Kidney capillary endothelial cell (primary cell): ENCODE results near the gene SERPINA1.

Source experiments
- DNase-seq: peaks from one replicate; pipeline ENCODE4 v3.0.0-alpha.2; 2018; ENCODE audit warnings: low spot score

Gene SERPINA1

DNA sequence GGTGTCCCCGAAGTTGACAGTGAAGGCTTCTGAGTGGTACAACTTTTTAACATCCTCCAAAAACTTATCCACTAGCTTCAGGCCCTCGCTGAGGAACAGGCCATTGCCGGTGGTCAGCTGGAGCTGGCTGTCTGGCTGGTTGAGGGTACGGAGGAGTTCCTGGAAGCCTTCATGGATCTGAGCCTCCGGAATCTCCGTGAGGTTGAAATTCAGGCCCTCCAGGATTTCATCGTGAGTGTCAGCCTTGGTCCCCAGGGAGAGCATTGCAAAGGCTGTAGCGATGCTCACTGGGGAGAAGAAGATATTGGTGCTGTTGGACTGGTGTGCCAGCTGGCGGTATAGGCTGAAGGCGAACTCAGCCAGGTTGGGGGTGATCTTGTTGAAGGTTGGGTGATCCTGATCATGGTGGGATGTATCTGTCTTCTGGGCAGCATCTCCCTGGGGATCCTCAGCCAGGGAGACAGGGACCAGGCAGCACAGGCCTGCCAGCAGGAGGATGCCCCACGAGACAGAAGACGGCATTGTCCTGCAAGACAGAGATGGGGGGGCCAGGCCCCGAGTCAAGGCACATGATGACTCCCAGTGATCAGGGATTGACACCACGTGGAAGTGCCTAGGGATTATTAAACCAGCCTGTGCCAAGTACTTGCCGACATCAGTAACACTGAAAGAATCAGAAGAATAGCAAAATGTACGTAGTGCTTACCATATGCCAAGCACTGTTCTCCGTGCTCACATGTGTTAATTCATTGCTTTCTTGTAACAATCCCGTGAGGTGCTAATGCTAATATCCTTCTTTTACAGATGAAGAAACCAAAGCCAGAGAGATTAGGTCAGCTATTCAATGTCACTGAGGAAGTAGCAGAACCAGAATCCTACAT is 5.4 kb downstream of the SERPINA1 start:
- DNase-seq, result no peak

DNA sequence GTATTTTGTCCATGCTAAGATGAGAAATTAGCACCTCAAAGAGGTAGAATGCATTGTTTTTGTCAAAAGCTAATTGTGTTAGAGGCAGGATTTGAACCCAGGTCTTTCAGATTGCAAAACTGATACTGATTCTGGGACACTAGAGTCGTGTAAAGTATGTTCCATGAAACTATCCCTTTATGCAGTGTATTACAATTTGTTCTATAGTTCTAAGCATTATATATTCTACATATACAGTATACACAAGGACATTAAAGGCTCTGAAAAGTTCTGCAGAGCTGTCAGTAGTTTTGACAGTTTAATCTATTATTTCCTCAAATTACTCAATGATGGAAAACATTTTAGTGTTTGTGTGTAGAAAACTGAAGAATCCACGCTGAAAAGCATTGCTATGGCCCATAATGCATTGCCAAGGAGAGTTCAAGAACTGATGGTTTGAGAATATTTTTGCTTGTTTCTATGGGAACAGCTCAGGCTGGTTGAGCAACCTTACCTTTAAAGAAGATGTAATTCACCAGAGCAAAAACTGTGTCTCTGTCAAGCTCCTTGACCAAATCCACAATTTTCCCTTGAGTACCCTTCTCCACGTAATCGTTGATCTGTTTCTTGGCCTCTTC is 6.2 kb downstream of the SERPINA1 start:
- no peak for DNase-seq

GRCh38 chr14:94381149-94382030 is 7.0 kb downstream of the SERPINA1 start:
- no peak for DNase-seq

GRCh38 chr14:94380225-94381148 is 7.9 kb downstream of the SERPINA1 start:
- DNase-seq, result no peak

DNA sequence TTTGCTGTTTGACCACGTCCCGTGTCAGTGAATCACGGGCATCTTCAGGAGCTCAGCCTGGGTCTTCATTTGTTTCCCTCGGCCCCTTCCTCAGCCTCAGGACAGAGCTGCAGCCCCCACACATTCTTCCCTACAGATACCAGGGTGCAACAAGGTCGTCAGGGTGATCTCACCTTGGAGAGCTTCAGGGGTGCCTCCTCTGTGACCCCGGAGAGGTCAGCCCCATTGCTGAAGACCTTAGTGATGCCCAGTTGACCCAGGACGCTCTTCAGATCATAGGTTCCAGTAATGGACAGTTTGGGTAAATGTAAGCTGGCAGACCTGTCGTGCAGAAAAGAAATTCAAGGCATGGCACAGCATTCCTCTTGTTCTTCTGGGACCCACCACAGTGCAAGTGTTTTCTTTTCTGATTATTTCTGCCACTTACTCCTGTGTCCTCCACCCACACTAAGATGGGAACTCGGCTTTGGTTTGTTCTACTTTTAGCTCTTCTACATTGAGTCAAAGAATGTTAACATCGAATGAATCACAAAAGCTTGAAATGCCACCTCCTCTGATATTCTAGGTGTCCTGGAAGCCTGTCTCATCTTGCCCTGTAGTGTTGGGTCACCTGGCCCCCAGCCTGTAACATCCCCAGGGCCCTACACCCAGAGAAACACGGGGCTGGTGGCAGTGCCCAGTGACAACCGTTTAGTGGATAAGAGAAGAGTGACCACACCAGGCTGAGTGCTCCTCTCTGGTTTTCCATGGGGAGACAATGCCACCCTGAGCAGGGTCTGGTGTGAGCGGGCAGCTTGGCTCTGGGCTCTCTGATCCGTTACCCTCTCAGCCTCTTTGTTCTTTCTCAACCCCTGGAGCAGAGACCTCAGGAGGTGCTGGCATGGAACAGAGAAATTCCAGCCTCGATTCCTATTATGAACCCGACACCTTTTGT is 8.8 kb downstream of the SERPINA1 start:
- no peak for DNase-seq

DNA sequence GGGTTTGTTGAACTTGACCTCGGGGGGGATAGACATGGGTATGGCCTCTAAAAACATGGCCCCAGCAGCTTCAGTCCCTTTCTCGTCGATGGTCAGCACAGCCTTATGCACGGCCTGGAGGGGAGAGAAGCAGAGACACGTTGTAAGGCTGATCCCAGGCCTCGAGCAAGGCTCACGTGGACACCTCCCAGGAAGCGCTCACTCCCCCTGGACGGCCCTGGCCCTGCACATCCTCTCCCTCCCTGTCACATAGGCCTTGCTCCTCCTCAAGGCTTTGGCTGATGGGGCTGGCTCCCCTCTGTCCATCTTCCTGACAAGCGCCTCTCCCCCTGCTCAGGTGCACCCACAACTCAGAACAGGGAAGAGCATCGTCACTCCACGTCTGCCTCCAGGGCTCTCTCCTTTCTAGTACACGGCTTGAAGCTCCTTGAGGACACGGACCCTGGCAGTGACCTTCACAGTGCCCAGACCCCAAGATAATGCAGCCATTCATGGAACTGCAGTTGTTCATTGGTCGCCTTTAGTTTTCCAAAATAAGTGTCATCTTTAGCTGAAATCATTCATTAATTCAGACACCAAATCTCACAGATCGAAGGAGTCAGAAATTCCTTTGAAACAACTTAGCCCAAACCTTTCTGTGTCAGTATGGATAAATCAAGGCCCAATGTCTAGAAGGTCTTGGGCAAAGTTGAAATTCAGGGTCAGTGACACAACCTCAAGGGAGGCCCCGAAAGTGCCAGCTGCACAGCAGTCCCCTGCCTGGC is 9.7 kb downstream of the SERPINA1 start:
- no peak for DNase-seq

- no peak for DNase-seq
Measured at GRCh38 chr14:94377866-94378470, 10.4 kb downstream of the SERPINA1 start.

GRCh38 chr14:94376976-94377865 is 11.2 kb downstream of the SERPINA1 start:
- DNase-seq, result no peak

GRCh38 chr14:94376108-94376975 is 12.1 kb downstream of the SERPINA1 start:
- DNase-seq, result no peak

DNA sequence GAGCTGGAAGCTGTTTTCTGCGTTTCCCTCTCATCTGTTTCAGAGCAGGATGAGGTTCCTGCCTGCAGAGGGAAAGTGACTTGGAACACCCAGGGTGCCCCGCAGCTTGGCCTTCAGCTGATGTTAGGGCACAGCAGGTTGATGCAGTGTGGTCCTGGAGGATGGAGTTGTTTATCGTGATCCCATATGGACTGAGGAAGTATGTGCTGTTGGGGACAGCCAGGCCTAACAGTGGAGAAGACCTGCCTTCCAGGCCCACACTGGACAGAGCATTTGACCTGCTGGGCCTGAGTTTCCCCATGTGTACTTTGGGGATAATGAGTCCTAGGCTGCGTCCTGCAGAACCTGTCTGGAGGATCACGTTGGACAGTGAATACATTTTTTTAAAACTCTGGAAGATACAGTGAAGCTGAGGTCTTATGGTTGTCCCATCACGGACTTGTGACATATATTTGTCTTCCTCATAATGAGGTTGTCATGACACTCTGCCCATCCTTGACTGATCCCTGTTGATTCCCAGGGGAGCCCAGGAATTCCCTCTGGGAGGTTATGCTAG is 12.8 kb downstream of the SERPINA1 start:
- DNase-seq, result no peak

DNA sequence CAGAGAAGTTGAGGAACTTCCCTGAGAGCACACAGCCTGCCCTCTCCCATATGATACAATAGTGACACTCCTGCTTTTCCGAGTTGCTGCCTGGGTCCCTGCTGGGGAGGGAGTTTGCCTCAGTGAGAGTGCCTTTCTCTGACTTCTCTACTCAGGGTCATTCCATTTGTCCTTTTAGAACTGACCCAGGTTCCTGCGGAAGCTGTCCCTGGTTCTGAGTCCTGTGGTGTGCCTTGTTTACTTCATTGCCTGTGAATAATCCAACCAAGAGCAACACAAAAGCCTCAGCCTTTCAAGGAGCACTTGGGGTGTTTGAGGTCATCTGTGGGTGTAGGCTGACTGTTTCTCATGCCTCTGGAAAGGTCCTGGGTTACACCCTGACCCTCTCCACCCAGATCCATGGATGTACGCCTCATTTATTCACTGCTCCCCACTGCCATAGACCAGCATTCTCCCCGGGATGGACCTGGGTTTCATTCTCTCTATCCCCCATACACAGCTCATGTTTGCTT is 13.6 kb downstream of the SERPINA1 start:
- no peak for DNase-seq

- DNase-seq, result no peak
Measured at GRCh38 chr14:94374116-94374515, 14.3 kb downstream of the SERPINA1 start.

GRCh38 chr14:94373708-94374107 is 14.7 kb downstream of the SERPINA1 start:
- no peak for DNase-seq

DNA sequence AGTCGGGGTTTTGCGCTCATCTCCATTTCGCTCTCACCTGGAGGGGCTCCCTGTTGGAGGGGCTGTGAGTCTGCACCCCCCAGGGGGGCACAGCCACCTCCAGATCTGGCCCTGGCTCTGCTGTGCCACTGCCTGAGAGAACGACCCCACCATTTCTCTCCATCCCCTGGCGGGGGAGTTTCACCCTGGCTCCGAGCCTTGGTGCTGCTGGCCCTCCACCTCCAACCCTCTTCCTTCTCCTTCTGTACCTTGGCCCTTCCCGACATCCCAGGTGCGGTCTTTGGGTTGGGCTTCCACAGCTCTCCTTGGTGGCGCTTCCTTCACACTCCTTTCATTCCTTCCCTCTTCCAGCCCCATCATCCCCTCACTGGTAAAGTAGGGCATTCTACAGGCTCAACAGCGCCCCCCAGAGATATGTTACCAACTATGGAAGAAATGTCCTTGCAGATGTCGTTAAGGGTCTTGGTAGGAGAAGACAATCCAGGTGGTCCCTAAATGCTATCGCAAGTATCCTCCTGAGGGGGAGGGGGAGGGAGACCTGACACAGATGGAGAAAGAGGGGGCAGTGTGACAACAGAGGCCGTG is 16.3 kb downstream of the SERPINA1 start:
- DNase-seq, result no peak

GRCh38 chr14:94370524-94370910 is 17.9 kb downstream of the SERPINA1 start:
- DNase-seq, result no peak
